Loucy (cell line): ENCODE data around the gene ZMYM3.

Experiments
- EZH2phosphoT487 ChIP-seq: fragments of 200-600 bp; IDR thresholded peaks from 2 replicates; pipeline ENCODE4 v1.6.1; 2018; ENCODE audit warnings: antibody characterized with exemption, mild to moderate bottlenecking, moderate library complexity, borderline replicate concordance
- TF ChIP-seq, protein P1 (sequence below): fragments of 200-600 bp; sonication (generic); conservative IDR thresholded peaks from 2 replicates; pipeline ENCODE4 v1.5.1; 2014; ENCODE audit warnings: mild to moderate bottlenecking, antibody characterized with exemption, low read length

GRCh38 chrX:71228063-71228642, 25.8 kb downstream of the ZMYM3 start:
- TF ChIP-seq, protein P1, sequence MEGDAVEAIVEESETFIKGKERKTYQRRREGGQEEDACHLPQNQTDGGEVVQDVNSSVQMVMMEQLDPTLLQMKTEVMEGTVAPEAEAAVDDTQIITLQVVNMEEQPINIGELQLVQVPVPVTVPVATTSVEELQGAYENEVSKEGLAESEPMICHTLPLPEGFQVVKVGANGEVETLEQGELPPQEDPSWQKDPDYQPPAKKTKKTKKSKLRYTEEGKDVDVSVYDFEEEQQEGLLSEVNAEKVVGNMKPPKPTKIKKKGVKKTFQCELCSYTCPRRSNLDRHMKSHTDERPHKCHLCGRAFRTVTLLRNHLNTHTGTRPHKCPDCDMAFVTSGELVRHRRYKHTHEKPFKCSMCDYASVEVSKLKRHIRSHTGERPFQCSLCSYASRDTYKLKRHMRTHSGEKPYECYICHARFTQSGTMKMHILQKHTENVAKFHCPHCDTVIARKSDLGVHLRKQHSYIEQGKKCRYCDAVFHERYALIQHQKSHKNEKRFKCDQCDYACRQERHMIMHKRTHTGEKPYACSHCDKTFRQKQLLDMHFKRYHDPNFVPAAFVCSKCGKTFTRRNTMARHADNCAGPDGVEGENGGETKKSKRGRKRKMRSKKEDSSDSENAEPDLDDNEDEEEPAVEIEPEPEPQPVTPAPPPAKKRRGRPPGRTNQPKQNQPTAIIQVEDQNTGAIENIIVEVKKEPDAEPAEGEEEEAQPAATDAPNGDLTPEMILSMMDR = no peak
- no peak for TF ChIP-seq EZH2phosphoT487
